HepG2 (cell line): ENCODE measurements around the gene RUNX3.

Experiments used
- KDM5A ChIP-seq: fragments of 200-600 bp; sonication (generic); IDR thresholded peaks from 2 replicates; pipeline ENCODE4 v1.7.0; 2018; ENCODE audit warnings: antibody characterized with exemption, mild to moderate bottlenecking, low read length, borderline replicate concordance
- TBP ChIP-seq: sonication (generic); formaldehyde crosslinking; IDR thresholded peaks from 2 replicates; pipeline ENCODE4 v1.5.0; 2020; ENCODE audit warnings: missing genetic modification reagents
- TEAD2 ChIP-seq: sonication (generic); formaldehyde crosslinking; IDR thresholded peaks from 2 replicates; pipeline ENCODE4 v1.9.0; 2021; ENCODE audit warnings: missing genetic modification reagents
- ZNF136 ChIP-seq: sonication (generic); formaldehyde crosslinking; IDR thresholded peaks from 2 replicates; pipeline ENCODE4 v1.8.1; 2022; ENCODE audit warnings: low read depth, mild to moderate bottlenecking, moderate library complexity, missing genetic modification reagents
- ZNF550 ChIP-seq: sonication (generic); formaldehyde crosslinking; IDR thresholded peaks from 2 replicates; pipeline ENCODE4 v1.4.0; 2020; ENCODE audit warnings: mild to moderate bottlenecking, missing genetic modification reagents, borderline replicate concordance
- TF ChIP-seq, protein P1 (sequence below): sonication (generic); formaldehyde crosslinking; IDR thresholded peaks from 2 replicates; pipeline ENCODE4 v1.4.0; 2020; ENCODE audit warnings: mild to moderate bottlenecking, missing genetic modification reagents
- TF ChIP-seq, protein P2 (sequence below): sonication (generic); formaldehyde crosslinking; IDR thresholded peaks from 2 replicates; pipeline ENCODE4 v1.8.0; 2022; ENCODE audit warnings: mild to moderate bottlenecking, missing genetic modification reagents
- TF ChIP-seq, protein P3 (sequence below): sonication (generic); formaldehyde crosslinking; IDR thresholded peaks from 2 replicates; pipeline ENCODE4 v1.5.1; 2020; ENCODE audit warnings: missing genetic modification reagents, mild to moderate bottlenecking, borderline replicate concordance

DNA sequence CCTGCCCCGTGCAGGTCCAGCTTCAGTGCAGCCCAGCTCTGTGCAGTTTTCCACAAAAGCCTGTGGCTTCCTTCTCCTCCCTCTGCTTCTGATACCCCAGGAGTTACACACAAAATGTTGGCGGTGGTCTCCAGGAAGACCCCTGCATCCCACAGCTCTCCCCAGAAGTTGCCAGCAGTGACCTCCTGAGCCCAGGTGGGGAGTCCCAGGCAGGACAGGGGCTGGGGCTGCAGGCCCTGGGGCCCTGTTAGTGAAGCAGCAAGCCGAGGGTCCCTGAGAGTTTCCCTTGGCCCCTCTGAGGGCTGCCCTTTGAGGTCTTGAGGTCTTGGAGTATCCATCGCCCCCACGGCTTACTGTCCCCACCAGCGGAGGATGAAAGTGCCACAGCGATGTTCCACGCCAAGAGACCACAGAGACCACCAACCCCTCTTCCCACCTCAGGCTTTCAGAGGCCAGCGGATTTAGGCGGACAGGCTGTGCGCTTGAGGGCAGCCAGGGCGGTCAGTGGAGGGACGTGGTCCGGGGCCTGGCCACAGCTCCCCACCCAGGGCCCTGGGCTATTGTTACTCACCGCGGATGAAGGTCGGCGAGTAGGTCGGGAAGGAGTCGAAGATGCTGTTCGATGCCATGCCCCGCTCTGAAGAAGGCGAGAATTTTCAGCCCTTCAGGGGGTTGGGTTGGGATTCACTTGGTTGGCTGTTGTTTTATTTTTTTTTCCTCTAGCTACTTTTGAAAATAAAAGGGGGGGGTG lies 34.0 kb upstream of the RUNX3 start:
- TF ChIP-seq ZNF550 (CRISPR knock-in tag), result no peak
- TF ChIP-seq, protein P1, sequence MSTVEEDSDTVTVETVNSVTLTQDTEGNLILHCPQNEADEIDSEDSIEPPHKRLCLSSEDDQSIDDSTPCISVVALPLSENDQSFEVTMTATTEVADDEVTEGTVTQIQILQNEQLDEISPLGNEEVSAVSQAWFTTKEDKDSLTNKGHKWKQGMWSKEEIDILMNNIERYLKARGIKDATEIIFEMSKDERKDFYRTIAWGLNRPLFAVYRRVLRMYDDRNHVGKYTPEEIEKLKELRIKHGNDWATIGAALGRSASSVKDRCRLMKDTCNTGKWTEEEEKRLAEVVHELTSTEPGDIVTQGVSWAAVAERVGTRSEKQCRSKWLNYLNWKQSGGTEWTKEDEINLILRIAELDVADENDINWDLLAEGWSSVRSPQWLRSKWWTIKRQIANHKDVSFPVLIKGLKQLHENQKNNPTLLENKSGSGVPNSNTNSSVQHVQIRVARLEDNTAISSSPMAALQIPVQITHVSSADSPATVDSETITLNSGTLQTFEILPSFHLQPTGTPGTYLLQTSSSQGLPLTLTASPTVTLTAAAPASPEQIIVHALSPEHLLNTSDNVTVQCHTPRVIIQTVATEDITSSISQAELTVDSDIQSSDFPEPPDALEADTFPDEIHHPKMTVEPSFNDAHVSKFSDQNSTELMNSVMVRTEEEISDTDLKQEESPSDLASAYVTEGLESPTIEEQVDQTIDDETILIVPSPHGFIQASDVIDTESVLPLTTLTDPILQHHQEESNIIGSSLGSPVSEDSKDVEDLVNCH, result no peak
- TF ChIP-seq, protein P2, sequence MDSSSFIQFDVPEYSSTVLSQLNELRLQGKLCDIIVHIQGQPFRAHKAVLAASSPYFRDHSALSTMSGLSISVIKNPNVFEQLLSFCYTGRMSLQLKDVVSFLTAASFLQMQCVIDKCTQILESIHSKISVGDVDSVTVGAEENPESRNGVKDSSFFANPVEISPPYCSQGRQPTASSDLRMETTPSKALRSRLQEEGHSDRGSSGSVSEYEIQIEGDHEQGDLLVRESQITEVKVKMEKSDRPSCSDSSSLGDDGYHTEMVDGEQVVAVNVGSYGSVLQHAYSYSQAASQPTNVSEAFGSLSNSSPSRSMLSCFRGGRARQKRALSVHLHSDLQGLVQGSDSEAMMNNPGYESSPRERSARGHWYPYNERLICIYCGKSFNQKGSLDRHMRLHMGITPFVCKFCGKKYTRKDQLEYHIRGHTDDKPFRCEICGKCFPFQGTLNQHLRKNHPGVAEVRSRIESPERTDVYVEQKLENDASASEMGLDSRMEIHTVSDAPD (CRISPR knock-in tag), result no peak
- no peak for TF ChIP-seq TEAD2 (CRISPR knock-in tag)
- no peak for TF ChIP-seq ZNF136
- TF ChIP-seq TBP (CRISPR knock-in tag), result no peak
- TF ChIP-seq, protein P3, sequence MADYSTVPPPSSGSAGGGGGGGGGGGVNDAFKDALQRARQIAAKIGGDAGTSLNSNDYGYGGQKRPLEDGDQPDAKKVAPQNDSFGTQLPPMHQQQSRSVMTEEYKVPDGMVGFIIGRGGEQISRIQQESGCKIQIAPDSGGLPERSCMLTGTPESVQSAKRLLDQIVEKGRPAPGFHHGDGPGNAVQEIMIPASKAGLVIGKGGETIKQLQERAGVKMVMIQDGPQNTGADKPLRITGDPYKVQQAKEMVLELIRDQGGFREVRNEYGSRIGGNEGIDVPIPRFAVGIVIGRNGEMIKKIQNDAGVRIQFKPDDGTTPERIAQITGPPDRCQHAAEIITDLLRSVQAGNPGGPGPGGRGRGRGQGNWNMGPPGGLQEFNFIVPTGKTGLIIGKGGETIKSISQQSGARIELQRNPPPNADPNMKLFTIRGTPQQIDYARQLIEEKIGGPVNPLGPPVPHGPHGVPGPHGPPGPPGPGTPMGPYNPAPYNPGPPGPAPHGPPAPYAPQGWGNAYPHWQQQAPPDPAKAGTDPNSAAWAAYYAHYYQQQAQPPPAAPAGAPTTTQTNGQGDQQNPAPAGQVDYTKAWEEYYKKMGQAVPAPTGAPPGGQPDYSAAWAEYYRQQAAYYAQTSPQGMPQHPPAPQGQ (CRISPR knock-in tag), result no peak
- no peak for TF ChIP-seq KDM5A
